Measurements from ENCODE around the gene FTSJ3.
"Not testable (repeated sequence)": the region's sequence is repeated elsewhere in the genome, so short reads cannot be mapped to it uniquely, and the experiment has no call there.

Gene FTSJ3

DNA sequence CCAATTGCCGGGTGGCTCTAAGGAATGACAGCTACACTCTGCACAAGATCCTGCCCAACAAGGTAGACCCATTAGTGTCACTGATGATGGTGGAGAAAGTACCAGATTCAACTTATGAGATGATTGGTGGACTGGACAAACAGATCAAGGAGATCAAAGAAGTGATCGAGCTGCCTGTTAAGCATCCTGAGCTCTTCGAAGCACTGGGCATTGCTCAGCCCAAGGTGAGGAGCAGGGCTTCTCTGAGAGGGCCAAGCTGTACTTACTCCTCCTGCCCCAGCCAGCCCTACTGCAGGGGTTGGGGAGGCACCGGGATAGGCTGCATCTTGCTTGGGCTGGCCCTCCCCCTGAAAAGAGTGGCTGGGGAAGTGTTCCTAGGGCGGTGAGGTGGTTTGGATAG is 2.8 kb upstream of the FTSJ3 start:
- no peak for DNase-seq (ENCODE audit: low read depth in 2 of 2)

DNA sequence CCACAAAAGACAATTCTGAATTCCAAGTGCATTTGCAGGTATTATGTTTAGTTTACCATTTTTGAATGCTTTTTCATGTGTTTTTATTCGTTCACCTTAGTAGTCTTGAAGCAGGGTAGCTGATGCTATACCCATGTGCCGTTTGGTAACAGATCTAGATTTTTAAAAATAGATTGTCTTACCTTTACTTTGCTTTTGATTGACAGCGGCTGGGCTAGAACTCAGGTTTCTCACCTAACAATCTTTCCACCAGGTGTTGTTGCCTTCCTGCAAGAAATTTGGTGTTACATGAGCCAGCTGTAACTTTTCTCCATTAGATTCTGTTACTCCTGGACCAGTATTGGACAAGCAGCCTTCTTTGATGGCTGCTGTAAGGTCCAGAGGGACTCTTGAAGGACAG is 1.5 kb upstream of the FTSJ3 start:
- DNase-seq (ENCODE audit: low read depth in 2 of 2) = no peak

DNA sequence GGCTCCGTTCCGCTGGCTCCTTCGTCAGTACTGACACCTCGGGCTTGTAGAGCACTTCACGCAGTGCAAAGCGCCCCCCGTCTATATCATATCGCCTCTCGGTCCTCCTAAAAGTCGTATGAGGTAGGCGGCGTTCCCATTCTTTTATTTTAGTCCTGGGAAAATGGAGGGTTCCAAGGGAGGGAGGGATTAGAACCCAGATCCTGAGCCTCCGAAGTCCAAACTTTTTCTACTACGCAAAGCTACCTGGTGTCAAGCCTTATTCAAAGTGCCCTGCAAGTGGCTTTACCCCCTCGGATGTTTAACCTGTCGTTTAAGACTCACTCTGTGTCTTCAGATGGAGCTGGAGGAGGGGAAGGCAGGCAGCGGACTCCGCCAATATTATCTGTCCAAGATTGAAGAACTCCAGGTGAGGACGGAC is 348 bp upstream of the FTSJ3 start:
- no peak for DNase-seq (ENCODE audit: low read depth in 2 of 2)

DNA sequence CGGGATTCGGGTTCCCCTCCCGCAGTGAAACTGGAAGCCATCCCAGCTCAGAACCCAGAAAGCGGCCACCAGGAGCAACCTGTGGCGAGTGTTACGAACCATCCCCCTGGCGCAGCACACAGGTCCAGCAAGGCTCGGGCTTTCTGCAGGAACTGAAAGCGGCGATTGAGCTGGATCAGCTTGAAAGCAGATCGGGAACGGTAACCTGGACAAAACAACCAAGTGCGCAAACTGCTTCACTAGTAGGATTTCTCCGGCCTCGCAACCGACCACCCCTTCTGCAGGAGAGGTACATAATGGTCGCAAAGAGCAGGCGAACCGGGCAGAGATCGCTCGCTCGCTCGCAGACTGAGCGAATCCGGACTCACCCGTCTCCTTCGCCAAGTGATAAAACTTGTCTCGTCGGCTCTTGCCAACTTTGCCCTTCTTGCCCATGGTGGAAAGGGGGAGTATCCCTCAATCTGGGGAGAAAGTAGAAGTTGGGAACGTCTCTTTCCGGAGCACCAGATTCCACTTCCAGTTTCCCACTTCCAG is 928 bp downstream of the FTSJ3 start:
- DNase-seq (ENCODE audit: low read depth in 2 of 2) = no peak

DNA sequence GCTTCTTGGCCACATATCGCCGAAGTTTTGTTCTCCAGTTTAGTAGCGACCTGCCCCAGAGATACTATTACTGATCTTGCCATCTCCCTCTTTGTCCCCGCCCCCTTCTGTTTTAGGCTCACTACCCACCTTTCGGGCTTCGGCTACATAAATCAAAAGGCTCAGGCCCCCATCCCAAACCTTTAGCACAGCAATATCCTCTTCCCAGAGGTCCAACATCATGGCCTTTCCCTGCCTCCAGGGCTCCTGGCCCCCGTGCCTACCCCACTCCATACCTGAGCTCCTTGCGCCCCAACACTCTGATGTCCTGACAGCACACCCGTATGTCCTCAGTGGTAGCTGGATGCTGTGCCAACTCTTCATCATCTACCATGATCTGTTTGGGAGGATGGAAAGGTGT is 3.1 kb downstream of the FTSJ3 start:
- DNase-seq (ENCODE audit: low read depth in 2 of 2) = no peak

DNA sequence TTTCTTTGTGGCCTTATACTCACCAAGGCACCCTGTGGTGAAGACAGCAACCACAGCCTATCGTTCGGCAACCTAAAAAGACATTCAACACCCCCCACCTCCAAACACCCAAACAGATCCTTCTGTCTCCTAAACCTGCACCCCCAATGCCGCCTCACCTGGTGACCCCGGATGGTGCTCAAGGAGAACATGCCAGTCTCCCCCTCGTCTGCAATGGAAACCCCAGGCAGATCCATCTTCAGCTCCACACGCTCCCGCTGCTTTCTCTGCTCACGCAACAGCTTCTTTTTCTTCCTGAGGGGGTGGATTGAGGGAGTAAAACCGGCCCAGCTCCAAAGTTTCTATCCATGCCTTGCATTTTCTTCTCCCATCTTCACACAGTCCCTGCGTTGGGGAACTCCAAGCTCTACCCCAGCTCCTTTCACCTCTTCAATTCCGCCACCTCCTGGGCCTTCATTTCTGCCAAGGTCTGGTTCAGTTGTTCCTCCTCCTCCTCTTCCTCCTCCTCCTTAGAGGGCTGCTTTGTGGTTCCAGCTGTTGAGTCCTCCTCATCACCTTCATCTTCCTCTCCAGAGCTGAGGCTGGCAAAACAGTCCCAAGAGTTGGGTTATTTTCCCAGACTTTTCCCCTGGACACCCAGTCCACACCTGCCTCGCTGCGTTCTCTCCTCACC is 3.7 kb downstream of the FTSJ3 start:
- DNase-seq (ENCODE audit: low read depth in 2 of 2) = no peak

DNA sequence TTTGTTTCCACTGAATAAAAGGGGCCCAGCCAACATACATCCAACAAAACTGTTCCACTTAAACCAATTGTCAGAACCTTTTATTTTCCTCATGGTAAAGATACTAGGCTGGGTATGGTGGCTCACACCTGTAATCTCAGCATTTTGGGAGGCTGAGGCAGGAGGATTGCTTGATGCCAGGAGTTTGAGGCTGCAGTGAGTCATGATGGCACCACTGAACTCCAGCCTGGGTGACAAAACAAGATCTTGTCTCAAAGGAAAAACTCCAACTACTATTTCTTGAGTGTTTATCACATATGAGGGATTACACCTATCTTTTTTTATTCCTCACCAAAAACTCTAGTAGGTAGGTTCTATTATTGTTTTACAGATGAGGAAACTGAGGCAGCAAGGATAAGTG is 4.9 kb downstream of the FTSJ3 start:
- no peak for DNase-seq (ENCODE audit: low read depth in 2 of 2)

DNA sequence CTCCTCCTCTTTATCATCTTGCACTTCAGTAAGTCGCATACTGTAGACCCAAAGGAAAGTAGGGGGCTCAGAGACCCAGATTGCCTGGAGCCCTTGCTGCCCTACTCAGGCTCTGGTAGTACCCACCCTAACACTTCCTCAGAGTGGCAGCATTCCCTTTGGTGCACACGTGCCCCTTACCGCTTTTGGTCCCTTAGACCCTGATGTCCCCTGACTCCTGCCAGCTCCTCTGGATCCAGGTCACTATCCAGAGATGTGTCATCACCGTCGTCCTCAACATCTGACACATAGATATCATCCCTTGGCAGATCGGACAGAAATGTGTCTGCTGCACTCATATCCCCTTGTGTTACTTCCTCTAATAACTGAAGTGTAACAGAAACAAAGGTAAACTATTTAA is 5.7 kb downstream of the FTSJ3 start:
- no peak for DNase-seq (ENCODE audit: low read depth in 2 of 2)

DNA sequence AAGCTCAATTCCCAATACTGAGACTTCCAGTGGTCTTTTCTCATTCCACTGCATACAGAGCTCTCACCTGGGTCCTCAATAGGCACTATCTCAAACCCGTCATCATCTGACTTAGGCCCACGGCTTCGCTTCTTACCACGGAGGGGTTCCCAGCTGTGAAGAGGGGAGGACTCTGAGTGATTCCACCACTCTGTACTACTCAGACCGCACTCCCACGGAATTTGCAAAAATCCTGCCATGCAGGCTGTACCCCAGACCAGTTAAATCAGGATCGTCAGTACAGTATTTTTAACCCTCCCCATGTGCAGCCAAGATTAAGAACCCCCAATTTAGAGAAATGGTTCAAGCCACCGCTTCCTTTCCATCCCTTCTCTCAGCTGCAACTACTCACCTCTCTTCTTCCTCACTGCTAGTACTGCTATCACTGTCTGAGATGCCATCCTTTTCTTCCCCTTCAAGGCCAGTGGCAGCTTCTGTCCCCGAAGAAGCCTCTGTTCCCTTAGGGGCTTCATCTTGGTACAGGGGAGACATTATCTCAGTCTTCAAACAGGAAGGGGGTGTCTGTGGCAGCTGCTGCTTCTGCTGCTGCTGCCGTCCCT is 6.4 kb downstream of the FTSJ3 start:
- DNase-seq (ENCODE audit: low read depth in 2 of 2) = no peak

DNA sequence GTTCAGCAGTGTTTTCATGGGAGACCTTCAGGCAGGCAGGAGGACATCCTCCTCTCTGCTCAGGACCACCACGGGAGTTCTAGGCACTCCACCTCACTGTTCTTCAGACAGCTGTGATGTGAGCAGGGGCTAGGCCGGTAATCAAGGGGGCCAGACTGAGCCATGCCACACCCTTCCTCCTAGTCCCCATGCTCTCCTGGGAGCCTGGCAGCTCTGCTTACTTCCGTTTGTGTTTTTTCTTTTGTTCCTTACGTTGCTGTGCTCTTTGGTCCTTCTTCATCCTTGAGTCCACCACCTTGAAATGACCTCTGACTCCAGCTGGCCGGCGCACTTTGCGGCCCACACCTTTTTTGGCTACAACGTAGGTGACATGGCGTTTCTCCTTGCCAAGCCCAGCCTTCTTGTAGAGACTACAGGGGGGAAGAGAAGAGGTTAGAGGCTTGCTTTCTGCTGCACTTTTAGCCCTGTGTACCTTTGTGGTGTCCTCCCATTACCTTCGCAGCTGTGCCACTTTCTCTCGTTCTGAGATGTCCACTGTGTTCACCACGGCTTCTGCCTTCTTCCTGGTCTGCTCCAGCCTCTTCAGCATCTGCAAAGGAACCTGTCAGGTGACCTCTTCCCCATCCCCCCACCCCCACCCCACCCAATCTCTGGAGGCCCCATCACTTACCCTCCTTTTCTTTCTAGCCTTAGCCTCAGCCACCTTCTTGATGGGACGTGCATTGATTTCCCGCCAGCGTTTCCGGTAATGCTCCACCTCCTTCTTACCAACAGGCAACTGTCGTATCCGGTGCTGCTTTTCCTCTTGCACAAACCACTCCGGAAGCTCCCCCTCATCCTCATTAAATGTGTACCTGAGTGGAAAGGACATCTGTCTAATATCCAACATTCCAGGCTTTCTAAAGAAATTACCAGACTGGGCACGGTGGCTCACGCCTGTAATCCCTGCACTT is 7.6 kb downstream of the FTSJ3 start:
- no peak for DNase-seq (ENCODE audit: low read depth in 2 of 2)

DNA sequence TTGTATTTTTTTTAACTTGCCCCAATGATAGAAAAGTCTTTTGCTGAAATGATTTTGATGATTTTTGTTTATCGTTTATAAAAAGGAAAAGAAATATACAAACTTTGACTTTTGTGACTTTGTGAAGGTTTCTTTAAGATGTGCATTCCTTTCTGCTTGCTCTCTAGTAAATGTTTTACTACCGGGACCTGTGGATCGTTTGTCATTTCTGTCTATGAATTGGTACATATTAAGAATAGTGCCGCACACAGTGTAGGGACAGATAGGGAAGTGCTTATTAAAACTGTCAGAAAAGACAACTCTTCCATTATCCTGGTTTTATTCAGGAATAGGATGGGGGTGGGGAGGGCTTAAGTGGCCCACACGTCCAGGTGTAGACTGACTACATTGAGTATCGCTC is 8.3 kb downstream of the FTSJ3 start:
- DNase-seq (ENCODE audit: low read depth in 2 of 2) = no peak

DNA sequence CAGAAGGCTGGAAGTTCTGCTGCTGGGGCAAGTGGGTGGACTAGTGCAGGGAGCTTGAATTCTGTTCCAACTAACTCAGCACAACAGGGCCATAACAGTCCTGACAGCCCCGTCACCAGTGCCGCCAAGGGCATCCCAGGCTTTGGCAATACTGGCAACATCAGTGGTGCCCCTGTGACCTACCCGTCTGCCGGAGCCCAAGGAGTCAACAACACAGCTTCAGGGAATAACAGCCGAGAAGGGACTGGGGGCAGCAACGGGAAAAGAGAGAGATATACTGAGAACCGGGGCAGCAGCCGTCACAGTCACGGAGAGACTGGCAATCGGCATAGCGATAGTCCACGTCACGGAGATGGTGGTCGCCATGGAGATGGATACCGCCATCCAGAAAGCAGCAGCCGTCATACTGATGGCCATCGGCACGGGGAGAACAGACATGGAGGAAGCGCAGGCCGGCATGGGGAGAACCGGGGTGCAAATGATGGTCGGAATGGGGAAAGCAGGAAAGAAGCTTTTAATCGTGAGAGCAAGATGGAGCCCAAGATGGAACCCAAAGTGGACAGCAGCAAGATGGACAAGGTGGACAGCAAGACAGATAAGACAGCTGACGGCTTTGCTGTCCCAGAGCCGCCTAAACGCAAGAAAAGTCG is 9.6 kb downstream of the FTSJ3 start:
- no peak for DNase-seq (ENCODE audit: low read depth in 2 of 2)

DNA sequence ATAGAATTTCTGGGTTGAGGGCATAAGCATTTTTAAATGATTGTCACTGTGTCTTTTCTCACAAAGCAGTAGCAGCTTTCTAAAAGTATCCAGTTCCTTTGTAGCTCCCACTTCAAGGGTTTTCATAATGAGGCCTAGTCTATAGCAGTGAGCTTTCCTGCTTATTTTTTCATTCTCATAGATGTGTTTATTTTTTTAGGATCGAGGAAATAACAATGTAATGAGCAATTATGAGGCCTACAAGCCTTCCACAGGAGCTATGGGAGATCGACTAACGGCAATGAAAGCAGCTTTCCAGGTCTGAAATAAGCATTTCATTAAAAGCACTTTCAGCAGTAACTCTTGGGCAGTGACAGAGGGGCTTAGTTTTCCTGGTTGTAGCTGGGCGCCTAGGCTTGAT is 10.8 kb downstream of the FTSJ3 start:
- DNase-seq (ENCODE audit: low read depth in 2 of 2) = no peak

DNA sequence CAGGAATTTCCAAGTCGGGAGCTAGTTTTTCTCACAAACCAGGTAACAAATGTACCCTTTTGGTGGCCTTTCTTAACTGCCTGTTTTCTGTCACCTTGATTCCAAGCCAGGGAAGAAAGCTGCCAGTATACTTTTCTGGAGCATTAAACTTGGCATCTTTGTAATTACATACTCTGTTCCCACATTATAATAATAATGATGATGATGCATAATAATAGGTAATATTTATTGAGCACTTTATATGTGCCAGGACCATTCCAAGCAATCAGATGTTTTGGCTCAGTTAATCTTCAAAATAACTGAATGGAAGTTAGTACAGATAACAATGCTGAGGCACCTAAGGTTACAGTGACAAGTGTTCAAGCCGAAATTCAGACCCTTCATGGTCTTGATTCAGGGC is 11.3 kb downstream of the FTSJ3 start:
- DNase-seq (ENCODE audit: low read depth in 2 of 2) = no peak

DNA sequence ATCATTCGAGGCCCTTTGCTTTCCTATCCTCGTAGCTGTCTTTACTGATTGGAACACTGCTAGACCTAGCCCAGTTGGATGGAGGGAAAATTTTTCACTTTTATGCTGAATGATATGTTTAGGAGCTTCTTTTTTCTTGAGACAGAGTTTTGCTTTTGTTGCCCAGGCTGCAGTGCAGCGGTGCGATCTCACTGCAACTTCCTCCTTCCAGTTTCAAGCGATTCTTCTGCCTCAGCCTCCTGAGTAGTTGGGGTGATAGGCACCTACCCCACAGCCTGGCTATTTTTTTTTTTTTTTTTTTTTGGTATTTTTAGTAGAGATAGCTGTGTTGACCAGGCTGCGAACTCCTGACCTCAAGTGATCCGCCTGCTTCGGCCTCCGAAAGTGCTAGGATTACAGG is 17.5 kb downstream of the FTSJ3 start:
- no peak for DNase-seq (ENCODE audit: low read depth in 2 of 2)

DNA sequence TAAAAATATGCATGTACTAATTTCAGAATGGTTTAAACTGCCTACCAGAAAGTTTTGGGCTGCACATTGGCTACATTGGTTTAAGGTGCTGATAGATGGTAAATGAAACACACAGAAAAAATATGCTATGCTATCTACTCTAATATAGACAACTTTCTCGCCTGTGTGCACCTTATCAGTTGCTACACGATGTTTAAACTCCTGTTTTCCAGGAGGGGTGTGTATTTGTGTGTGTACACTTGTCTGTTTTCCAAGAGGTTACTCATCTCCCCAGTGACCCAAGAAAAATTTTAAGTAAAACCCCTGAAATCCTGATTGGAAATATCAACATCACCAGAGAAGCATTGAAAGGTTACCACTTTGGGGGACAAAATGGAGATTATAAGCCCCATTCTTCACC is 21.9 kb downstream of the FTSJ3 start:
- DNase-seq (ENCODE audit: low read depth in 2 of 2) = no peak

DNA sequence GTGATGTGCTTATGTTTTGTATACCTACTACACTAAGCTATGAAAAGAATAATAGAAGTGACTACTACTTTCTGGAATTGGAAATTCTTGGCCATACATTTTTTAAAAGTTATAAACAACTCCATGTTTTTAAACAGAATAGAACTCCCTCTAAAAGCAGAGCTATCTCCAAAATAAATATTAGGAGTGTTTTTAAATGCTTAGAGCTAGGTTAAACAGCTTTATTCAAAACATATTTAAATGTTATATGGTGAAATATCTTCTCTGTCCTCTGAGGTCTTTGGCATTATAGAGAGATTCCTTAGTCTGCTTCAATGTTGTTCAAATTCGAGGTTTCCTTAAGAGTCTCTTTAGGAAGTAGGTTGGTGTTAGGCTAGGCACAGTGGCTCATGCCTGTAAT is 23.1 kb downstream of the FTSJ3 start:
- no peak for DNase-seq (ENCODE audit: low read depth in 2 of 2)

DNA sequence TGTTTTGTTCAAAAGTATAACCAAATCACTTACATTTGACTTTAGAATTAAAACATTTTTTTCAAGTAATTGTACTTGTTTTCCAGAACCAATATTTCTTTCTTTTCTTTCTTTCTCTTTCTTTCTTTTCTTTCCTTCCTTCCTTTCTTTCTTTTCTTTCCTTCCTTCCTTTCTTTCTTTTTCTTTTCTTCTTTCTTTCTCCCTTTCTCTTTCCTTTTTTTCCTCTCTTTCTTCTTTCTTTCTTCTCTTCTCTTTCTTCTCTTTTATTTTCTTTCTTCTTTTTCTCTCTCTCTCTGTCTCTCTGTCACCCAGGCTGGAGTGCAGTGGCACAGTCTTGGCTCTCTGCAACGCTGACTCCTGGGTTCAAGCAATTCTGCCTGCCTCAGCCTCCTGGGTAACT is 26.7 kb downstream of the FTSJ3 start:
- DNase-seq (ENCODE audit: low read depth in 2 of 2) = no peak

DNA sequence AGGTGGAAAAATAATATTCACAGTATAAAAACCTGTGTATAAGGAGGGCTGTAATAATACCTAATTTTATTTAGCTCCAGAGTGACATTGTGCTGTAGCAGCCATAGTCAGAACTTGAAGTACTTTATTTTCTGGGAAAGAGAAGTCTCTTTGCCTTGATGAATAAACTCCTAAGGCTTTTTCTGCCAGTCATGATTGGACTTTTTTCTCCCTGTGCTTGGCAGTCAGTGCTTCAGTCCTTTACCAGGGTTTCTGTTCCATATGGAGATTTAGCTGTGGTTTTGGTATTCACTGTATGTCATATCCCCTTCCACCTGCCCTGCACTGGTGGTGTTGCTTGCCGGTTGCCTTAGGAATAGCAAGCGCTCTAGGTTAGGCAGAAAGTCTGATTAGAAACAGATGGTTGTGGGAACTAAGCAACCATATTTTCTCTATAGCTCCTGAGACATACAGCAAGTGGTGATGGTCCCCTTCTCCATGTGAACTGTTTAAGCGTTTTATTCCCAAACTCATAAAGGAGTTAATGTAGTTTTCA is 28.8 kb downstream of the FTSJ3 start:
- no peak for DNase-seq (ENCODE audit: low read depth in 2 of 2)

DNA sequence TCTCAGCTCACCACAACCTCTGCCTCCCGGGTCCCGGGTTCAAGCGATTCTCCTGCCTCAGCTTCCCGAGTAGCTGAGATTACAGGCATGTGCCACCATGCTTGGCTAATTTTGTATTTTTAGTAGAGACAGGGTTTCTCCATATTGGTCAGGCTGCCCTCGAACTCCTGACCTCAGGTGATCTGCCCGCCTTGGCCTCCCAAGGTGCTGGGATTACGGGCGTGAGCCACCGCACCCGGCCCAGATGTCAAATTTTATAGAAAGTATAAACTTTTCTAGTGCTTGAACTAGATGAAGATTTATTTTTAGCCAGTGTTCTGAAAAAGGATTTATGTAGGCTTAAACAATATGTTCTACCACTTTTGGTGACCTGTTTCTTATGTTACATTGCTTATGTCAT is 31.1 kb downstream of the FTSJ3 start:
- DNase-seq (ENCODE audit: low read depth in 2 of 2) = not testable (repeated sequence)

DNA sequence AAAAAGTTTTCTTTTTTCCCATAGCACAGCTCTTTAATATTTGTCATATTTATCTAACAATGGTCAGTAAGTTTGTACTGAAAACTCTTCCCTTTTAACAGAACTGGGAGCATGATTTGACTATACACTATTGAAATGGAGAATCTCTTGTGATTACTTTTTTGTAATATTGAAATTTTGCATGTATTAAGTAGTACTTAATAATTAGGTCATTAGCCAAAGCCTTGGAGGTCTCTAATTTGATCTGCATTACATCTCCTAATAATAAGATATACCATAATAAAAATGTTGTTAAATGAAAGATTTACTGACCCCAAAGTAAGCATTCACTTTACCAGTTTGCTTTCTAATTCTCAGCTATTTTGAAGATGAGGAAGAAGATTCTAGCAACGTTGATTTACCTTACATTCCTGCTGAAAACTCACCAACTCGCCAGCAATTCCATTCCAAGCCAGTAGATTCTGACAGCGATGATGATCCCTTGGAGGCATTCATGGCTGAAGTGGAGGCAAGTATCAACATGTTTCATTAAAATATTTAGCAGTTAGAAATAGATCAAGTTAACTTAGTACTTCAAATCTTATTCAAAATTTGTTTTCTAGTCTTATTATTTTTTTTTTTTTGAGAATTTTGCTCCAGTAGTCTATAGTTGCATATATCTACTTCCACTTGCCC is 35.3 kb downstream of the FTSJ3 start:
- DNase-seq (ENCODE audit: low read depth in 2 of 2) = no peak

Data from activated CD8-positive, alpha-beta memory T cell treated with anti-CD3 and anti-CD28 coated beads for 4 hours (primary cell).